Mucosa of rectum (tissue), 2 donors: Measurements from ENCODE around the gene NDUFB11.

Experiments
- H3K27ac ChIP-seq, 2 donors: one replicate each; pipeline ENCODE4 v1.7.0; 2013; ENCODE audit warnings: inconsistent platforms in 2 of 2, low read depth in 2 of 2, low read length in 2 of 2
- H3K27me3 ChIP-seq, 2 donors: one replicate each; pipeline ENCODE4 v1.7.0; 2013; ENCODE audit warnings: low read length in 2 of 2; ENCODE audit not compliant: control insufficient read depth in 2 of 2, insufficient read depth in 2 of 2
- H3K36me3 ChIP-seq, 2 donors: one replicate each; pipeline ENCODE4 v1.7.0; 2013; ENCODE audit warnings: low read length in 2 of 2; ENCODE audit not compliant: control insufficient read depth in 2 of 2, insufficient read depth in 2 of 2
- H3K4me1 ChIP-seq, 2 donors: one replicate each; pipeline ENCODE4 v1.7.0; 2013; ENCODE audit warnings: low read length in 2 of 2, mild to moderate bottlenecking in 1 of 2; ENCODE audit not compliant: control insufficient read depth in 2 of 2, insufficient read depth in 2 of 2
- H3K4me3 ChIP-seq, 2 donors: one replicate each; pipeline ENCODE4 v1.7.0; 2013; ENCODE audit warnings: low read length in 2 of 2
- H3K9ac ChIP-seq, 2 donors: one replicate each; pipeline ENCODE4 v1.7.0; 2013; ENCODE audit warnings: low read length in 2 of 2, low read depth in 1 of 2, mild to moderate bottlenecking in 1 of 2
- H3K9me3 ChIP-seq, 2 donors: one replicate each; pipeline ENCODE4 v1.7.0; 2013; ENCODE audit warnings: low read length in 2 of 2; ENCODE audit not compliant: control insufficient read depth in 2 of 2
- donor health status: healthy.
- donor health status: Normal muscosa, but diverticular disease.

The NDUFB11 gene

GRCh38 chrX:47175588-47175980 is 31.1 kb upstream of the NDUFB11 start:
- H3K4me3 ChIP-seq = no peak overlapping the region
- H3K27ac ChIP-seq = no peak overlapping the region
- H3K36me3 ChIP-seq = peaks cover 43 to 46% of the 10 kb centered on the region in 2 donors
- peaks cover 6 to 14% of the 10 kb centered on the region in 2 donors for H3K27me3 ChIP-seq
- H3K9me3 ChIP-seq = no peaks in the 10 kb centered on the region
- H3K4me1 ChIP-seq = no peaks in the 10 kb centered on the region
- no peak overlapping the region for H3K9ac ChIP-seq

- peaks cover 6 to 11% of the 10 kb centered on the region in 2 donors for H3K27me3 ChIP-seq
- H3K27ac ChIP-seq = no peak overlapping the region
- H3K9ac ChIP-seq = no peak overlapping the region
- H3K9me3 ChIP-seq = no peaks in the 10 kb centered on the region
- no peaks in the 10 kb centered on the region for H3K4me1 ChIP-seq
- H3K4me3 ChIP-seq = no peak overlapping the region
- H3K36me3 ChIP-seq = peaks cover 46 to 51% of the 10 kb centered on the region in 2 donors
These were observed 30.5 kb upstream of the NDUFB11 start for GRCh38 chrX:47174846-47175587.

GRCh38 chrX:47174376-47174775 is 29.9 kb upstream of the NDUFB11 start:
- no peak overlapping the region for H3K4me3 ChIP-seq
- no peak overlapping the region for H3K9ac ChIP-seq
- H3K4me1 ChIP-seq = no peaks in the 10 kb centered on the region
- no peaks in the 10 kb centered on the region for H3K9me3 ChIP-seq
- H3K36me3 ChIP-seq = peaks cover 48 to 53% of the 10 kb centered on the region in 2 donors
- H3K27me3 ChIP-seq = peaks cover 3 to 7% of the 10 kb centered on the region in 2 donors
- no peak overlapping the region for H3K27ac ChIP-seq

GRCh38 chrX:47172971-47173792 is 28.7 kb upstream of the NDUFB11 start:
- H3K27me3 ChIP-seq = peaks cover 0 to 2% of the 10 kb centered on the region in 2 donors
- H3K4me3 ChIP-seq = no peak overlapping the region
- no peaks in the 10 kb centered on the region for H3K9me3 ChIP-seq
- peaks cover 38 to 52% of the 10 kb centered on the region in 2 donors for H3K36me3 ChIP-seq
- no peaks in the 10 kb centered on the region for H3K4me1 ChIP-seq
- H3K9ac ChIP-seq = no peak overlapping the region
- H3K27ac ChIP-seq = no peak overlapping the region

GRCh38 chrX:47172549-47172948 is 28.0 kb upstream of the NDUFB11 start:
- Histone ChIP-seq H3K4me1 (no peaks in the 10 kb centered on the region), H3K4me3 (no peak overlapping the region), H3K9ac (no peak overlapping the region), H3K27ac (no peak overlapping the region), H3K27me3 (no peaks in the 10 kb centered on the region), H3K36me3 (peaks cover 34 to 47% of the 10 kb centered on the region in 2 donors), H3K9me3 (no peaks in the 10 kb centered on the region)

GRCh38 chrX:47171996-47172395 is 27.5 kb upstream of the NDUFB11 start:
- Histone ChIP-seq H3K4me3 (no peak overlapping the region), H3K9ac (no peak overlapping the region), H3K36me3 (peaks cover 31 to 46% of the 10 kb centered on the region in 2 donors), H3K27me3 (no peaks in the 10 kb centered on the region), H3K27ac (no peak overlapping the region), H3K4me1 (no peaks in the 10 kb centered on the region), H3K9me3 (no peaks in the 10 kb centered on the region)

- Histone ChIP-seq H3K27ac (no peak overlapping the region), H3K9me3 (no peaks in the 10 kb centered on the region), H3K36me3 (peaks cover 22 to 39% of the 10 kb centered on the region in 2 donors), H3K4me1 (no peaks in the 10 kb centered on the region), H3K9ac (no peak overlapping the region), H3K27me3 (no peaks in the 10 kb centered on the region), H3K4me3 (no peak overlapping the region)
These were observed 26.6 kb upstream of the NDUFB11 start for GRCh38 chrX:47170861-47171692.

- no peak overlapping the region for H3K27ac ChIP-seq
- no peaks in the 10 kb centered on the region for H3K4me1 ChIP-seq
- peaks cover 18 to 33% of the 10 kb centered on the region in 2 donors for H3K36me3 ChIP-seq
- H3K9me3 ChIP-seq = no peaks in the 10 kb centered on the region
- no peaks in the 10 kb centered on the region for H3K27me3 ChIP-seq
- H3K9ac ChIP-seq = no peak overlapping the region
- no peak overlapping the region for H3K4me3 ChIP-seq
These were observed 25.4 kb upstream of the NDUFB11 start for GRCh38 chrX:47169726-47170515.

GRCh38 chrX:47169273-47169672 is 24.8 kb upstream of the NDUFB11 start:
- no peaks in the 10 kb centered on the region for H3K4me1 ChIP-seq
- H3K36me3 ChIP-seq = peaks cover 18 to 30% of the 10 kb centered on the region in 2 donors
- no peak overlapping the region for H3K9ac ChIP-seq
- no peaks in the 10 kb centered on the region for H3K9me3 ChIP-seq
- H3K4me3 ChIP-seq = no peak overlapping the region
- H3K27ac ChIP-seq = no peak overlapping the region
- H3K27me3 ChIP-seq = no peaks in the 10 kb centered on the region
